SK-N-SH (cell line): Measurements from ENCODE around the gene EIF3A. TPM values are rescaled to one million over a fixed set of nuclear protein-coding genes. Genes with fewer than 3 reads are reported as not detected.

Experiments
- CTCF ChIA-PET: fragments of 300-600, 350-600 bp; formaldehyde crosslinking; extraction: SDS; loops from one replicate; lab custom pipeline; 2021; lab: Yijun Ruan, JAX
- POLR2A ChIA-PET: fragments of 350-600 bp; sonication (Branson Sonifier 250); formaldehyde crosslinking; extraction: SDS; loops from one replicate; lab custom pipeline; 2020; ENCODE audit warnings: antibody characterized with exemption, inconsistent platforms; lab: Yijun Ruan, JAX
- DNase-seq: peaks from one replicate; pipeline ENCODE4 v3.0.0; 2012
- H2AFZ ChIP-seq: fragments of 200-600 bp; sonication (generic); 2 replicates; pipeline ENCODE4 v1.8.1; 2016; ENCODE audit warnings: antibody characterized with exemption, mild to moderate bottlenecking, low read depth
- H3F3A ChIP-seq: fragments of 200-600 bp; sonication (generic); replicated peaks from 2 replicates; pipeline ENCODE3; 2016; ENCODE audit warnings: antibody characterized with exemption, mild to moderate bottlenecking; ENCODE audit not compliant: insufficient read depth
- H3K27ac ChIP-seq, 2 experiments: fragments of 200-500 bp in 1 of 2; fragments of 200-600 bp in 1 of 2; sonication (Bioruptor generic) in 1 of 2; sonication (generic), shearing (Covaris generic) in 1 of 2; 2 replicates each; pipeline versions ENCODE4 v1.5.1 to v1.6.1; 2014 to 2016; ENCODE audit warnings: low read depth in 2 of 2, inconsistent platforms in 1 of 2, low read length in 1 of 2, mild to moderate bottlenecking in 1 of 2, mixed read lengths in 1 of 2
- H3K27me3 ChIP-seq: fragments of 200-600 bp; sonication (generic), shearing (Covaris generic); 2 replicates; pipeline ENCODE4 v1.6.1; 2016; ENCODE audit warnings: mixed run types; ENCODE audit not compliant: insufficient read depth
- H3K36me3 ChIP-seq, 2 experiments: fragments of 200-500 bp in 1 of 2; fragments of 200-600 bp in 1 of 2; sonication (Bioruptor generic) in 1 of 2; sonication (generic) in 1 of 2; replicated peaks in 1 of 2; 2 replicates each; pipeline versions ENCODE3 to v1.5.1; 2014 to 2016; ENCODE audit warnings: low read length in 1 of 2, mild to moderate bottlenecking in 1 of 2; ENCODE audit not compliant: insufficient read depth in 2 of 2, control insufficient read depth in 1 of 2
- H3K4me1 ChIP-seq, 2 experiments: fragments of 200-500 bp in 1 of 2; fragments of 200-600 bp in 1 of 2; sonication (Bioruptor generic) in 1 of 2; sonication (generic), shearing (Covaris generic) in 1 of 2; 2 replicates each; pipeline versions ENCODE4 v1.5.1 to v1.6.1; 2014 to 2016; ENCODE audit warnings: low read depth in 1 of 2, low read length in 1 of 2, mixed run types in 1 of 2; ENCODE audit not compliant: insufficient read depth in 2 of 2, control insufficient read depth in 1 of 2
- H3K4me2 ChIP-seq: fragments of 200-600 bp; sonication (generic), shearing (Covaris generic); 2 replicates; pipeline ENCODE4 v1.6.1; 2017; ENCODE audit warnings: mixed run types
- H3K4me3 ChIP-seq, 2 experiments: fragments of 200-500 bp in 1 of 2; fragments of 200-600 bp in 1 of 2; sonication (Bioruptor generic) in 1 of 2; sonication (generic), shearing (Covaris generic) in 1 of 2; 2 replicates each; pipeline versions ENCODE4 v1.5.1 to v1.8.1; 2014 to 2016; ENCODE audit warnings: low read depth in 2 of 2, inconsistent platforms in 1 of 2, low read length in 1 of 2, mild to moderate bottlenecking in 1 of 2, mixed read lengths in 1 of 2, moderate library complexity in 1 of 2
- H3K79me2 ChIP-seq: fragments of 200-600 bp; sonication (generic); 2 replicates; pipeline ENCODE4 v1.8.1; 2017; ENCODE audit warnings: mild to moderate bottlenecking; ENCODE audit not compliant: insufficient read depth
- H3K9ac ChIP-seq: fragments of 200-600 bp; sonication (generic); 2 replicates; pipeline ENCODE4 v1.6.1; 2017; ENCODE audit warnings: mixed run types
- H3K9me2 ChIP-seq: fragments of 200-600 bp; sonication (generic); 2 replicates; pipeline ENCODE4 v1.6.1; 2017; ENCODE audit warnings: mixed run types
- H3K9me3 ChIP-seq: fragments of 200-600 bp; sonication (generic); 2 replicates; pipeline ENCODE4 v1.6.1; 2017; ENCODE audit warnings: mixed run types, mild to moderate bottlenecking, moderate library complexity
- H4K20me1 ChIP-seq: fragments of 200-600 bp; sonication (generic); 2 replicates; pipeline ENCODE4 v1.6.1; 2017; ENCODE audit warnings: mild to moderate bottlenecking, mixed run types; ENCODE audit not compliant: insufficient read depth
- FOSL2 ChIP-seq: IDR thresholded peaks from 2 replicates; pipeline ENCODE4 v1.4.0; 2012; ENCODE audit warnings: low read depth, mild to moderate bottlenecking, moderate library complexity, borderline replicate concordance
- GABPA ChIP-seq: IDR thresholded peaks from 2 replicates; pipeline ENCODE4 v1.4.0; 2012; ENCODE audit warnings: low read depth, mild to moderate bottlenecking
- MEF2A ChIP-seq: IDR thresholded peaks from 2 replicates; pipeline ENCODE4 v1.4.0; 2012; ENCODE audit warnings: low read depth, borderline replicate concordance
- NFIC ChIP-seq: IDR thresholded peaks from 2 replicates; pipeline ENCODE4 v1.4.0; 2012; ENCODE audit warnings: borderline replicate concordance
- REST ChIP-seq: IDR thresholded peaks from 2 replicates; pipeline ENCODE4 v1.6.1; 2012; ENCODE audit warnings: mild to moderate bottlenecking, low read depth, low read length, moderate library complexity
- SMC3 ChIP-seq: IDR thresholded peaks from 2 replicates; pipeline ENCODE4 v1.6.1; 2012; ENCODE audit warnings: low read depth, low read length, improper control_type of control experiment
- TCF12 ChIP-seq: IDR thresholded peaks from 2 replicates; pipeline ENCODE4 v1.4.0; 2012
- TEAD4 ChIP-seq: IDR thresholded peaks from 2 replicates; pipeline ENCODE4 v1.4.0; 2012; ENCODE audit warnings: mild to moderate bottlenecking, borderline replicate concordance; ENCODE audit not compliant: insufficient read depth
- YY1 ChIP-seq: IDR thresholded peaks from 2 replicates; pipeline ENCODE4 v1.4.0; 2012; ENCODE audit warnings: low read depth, mild to moderate bottlenecking
- WGBS: methylation state at CpG from one replicate; pipeline ENCODE4 v1.1.6; 2017; ENCODE audit warnings: low lambda C conversion rate; 5-methylcytosine and 5-hydroxymethylcytosine counted together
- polyA plus RNA-seq, 3 experiments: library from polyadenylated mRNA; depleted of rRNA; stranded (reverse); fragments of >200 nt; gene quantifications; 2 replicates each; pipeline ENCODE4 v1.2.3, GENCODE V29; 2012
- TF ChIP-seq, protein P1 (sequence below): IDR thresholded peaks from 2 replicates; pipeline ENCODE4 v1.4.0; 2012; ENCODE audit warnings: low read depth
- TF ChIP-seq, protein P2 (sequence below): fragments of 150-350 bp; IDR thresholded peaks from 2 replicates; pipeline ENCODE4 v1.6.1; 2016; ENCODE audit warnings: mild to moderate bottlenecking, low read depth, low read length
- TF ChIP-seq, protein P3 (sequence below): IDR thresholded peaks from 2 replicates; pipeline ENCODE4 v1.4.0; 2012; ENCODE audit warnings: low read depth, borderline replicate concordance

The EIF3A gene
- polyA plus RNA-seq, 1 of the 3 experiments (the other 2 are of a cell fraction) = 25.8 TPM

DNA sequence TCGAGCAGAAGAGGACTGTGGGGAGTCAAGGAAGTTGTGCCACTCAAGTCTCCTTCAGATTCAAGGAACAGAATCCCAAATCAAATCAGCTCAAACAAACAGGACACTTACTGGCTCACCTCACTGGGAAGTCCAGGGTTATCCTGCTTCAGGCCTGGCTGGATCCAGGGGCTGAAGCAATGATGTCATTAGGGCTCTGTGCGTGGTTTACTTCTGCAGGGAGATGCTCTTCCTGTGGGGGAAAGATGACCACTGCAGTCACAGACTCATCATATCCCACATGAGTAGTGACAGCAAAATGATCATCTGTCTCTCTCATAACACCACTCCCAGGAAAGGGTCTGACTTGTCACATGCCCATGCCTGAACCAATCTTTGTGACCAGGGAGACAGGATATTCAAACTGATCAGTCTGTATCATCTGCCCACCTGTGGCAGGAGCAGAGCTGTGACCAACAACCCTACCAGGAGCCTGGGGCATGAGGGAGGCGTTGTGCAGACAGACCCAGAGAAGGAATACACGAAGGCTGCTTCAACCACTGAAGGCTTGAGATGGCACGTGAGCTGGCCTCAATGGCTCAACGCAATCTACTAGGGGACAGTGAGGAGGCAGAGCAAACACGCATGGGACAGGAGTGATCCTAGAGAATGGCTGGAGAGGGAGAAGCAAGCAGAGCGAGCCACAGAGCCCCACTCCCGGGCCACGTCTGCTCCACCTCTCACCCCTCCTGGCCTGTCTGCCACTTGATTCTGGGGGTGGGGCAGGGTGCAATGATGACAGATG, 78.7 kb downstream of the EIF3A start:
- Histone ChIP-seq H3K4me1 (peaks cover 8 to 11% of the 10 kb centered on the region in 2 experiments; a peak in 1 of 4 replicates), H3K4me2 (no peak overlapping the region), H3K9ac (no peak overlapping the region), H3K27me3 (peaks cover 5% of the 10 kb centered on the region; the same call in 1 of the 2 replicates), H3K27ac (no peak overlapping the region), H3K79me2 (no peaks in the 10 kb centered on the region), H3F3A (peaks cover 13% of the 10 kb centered on the region), H3K9me2 (no peaks in the 10 kb centered on the region), H4K20me1 (peaks cover 12% of the 10 kb centered on the region), H3K9me3 (no peaks in the 10 kb centered on the region), H3K4me3 (no peak overlapping the region)
- CTCF ChIA-PET = no interaction called here
- DNase-seq = no peak
- no peak for TF ChIP-seq FOSL2
- no peak for TF ChIP-seq NFIC
- TF ChIP-seq REST = no peak
- no peak for TF ChIP-seq TCF12
- TF ChIP-seq, protein P1, sequence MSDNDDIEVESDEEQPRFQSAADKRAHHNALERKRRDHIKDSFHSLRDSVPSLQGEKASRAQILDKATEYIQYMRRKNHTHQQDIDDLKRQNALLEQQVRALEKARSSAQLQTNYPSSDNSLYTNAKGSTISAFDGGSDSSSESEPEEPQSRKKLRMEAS = no peak
- no peak for TF ChIP-seq TEAD4
- TF ChIP-seq SMC3 = no peak
- no peak for TF ChIP-seq YY1
- TF ChIP-seq, protein P2, sequence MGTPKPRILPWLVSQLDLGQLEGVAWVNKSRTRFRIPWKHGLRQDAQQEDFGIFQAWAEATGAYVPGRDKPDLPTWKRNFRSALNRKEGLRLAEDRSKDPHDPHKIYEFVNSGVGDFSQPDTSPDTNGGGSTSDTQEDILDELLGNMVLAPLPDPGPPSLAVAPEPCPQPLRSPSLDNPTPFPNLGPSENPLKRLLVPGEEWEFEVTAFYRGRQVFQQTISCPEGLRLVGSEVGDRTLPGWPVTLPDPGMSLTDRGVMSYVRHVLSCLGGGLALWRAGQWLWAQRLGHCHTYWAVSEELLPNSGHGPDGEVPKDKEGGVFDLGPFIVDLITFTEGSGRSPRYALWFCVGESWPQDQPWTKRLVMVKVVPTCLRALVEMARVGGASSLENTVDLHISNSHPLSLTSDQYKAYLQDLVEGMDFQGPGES = no peak
- no peak for TF ChIP-seq GABPA
- TF ChIP-seq MEF2A = no peak
- TF ChIP-seq, protein P3, sequence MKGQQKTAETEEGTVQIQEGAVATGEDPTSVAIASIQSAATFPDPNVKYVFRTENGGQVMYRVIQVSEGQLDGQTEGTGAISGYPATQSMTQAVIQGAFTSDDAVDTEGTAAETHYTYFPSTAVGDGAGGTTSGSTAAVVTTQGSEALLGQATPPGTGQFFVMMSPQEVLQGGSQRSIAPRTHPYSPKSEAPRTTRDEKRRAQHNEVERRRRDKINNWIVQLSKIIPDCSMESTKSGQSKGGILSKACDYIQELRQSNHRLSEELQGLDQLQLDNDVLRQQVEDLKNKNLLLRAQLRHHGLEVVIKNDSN = no peak
- TF ChIP-seq, all 33 proteins: peak for 0
- WGBS = 80% methylated on average over 10 of the region's 10 CpGs
- Histone ChIP-seq H2AFZ (no peak overlapping the region), H3K36me3 (no peaks in the 10 kb centered on the region)
- POLR2A ChIA-PET = no interaction called here
